Testis (tissue), 3 donors: ENCODE measurements around the gene FAR1. TPM values are rescaled to one million over a fixed set of nuclear protein-coding genes. Genes with fewer than 3 reads are reported as not detected.
"Not testable (repeated sequence)": the region's sequence is repeated elsewhere in the genome, so short reads cannot be mapped to it uniquely, and the experiment has no call there.

Experiments used
- DNase-seq: peaks from one replicate; pipeline ENCODE4 v3.0.0-alpha.2; 2019
- H3K27ac ChIP-seq, 2 donors: fragments of 200-600 bp; sonication (generic); one replicate each; pipeline ENCODE4 v1.5.1; 2019
- H3K27me3 ChIP-seq: fragments of 200-600 bp; sonication (generic); one replicate; pipeline ENCODE4 v1.5.1; 2019
- H3K36me3 ChIP-seq: fragments of 200-600 bp; sonication (generic); one replicate; pipeline ENCODE4 v1.5.1; 2017; ENCODE audit warnings: low read depth; ENCODE audit errors: missing control alignments
- H3K4me1 ChIP-seq: fragments of 200-600 bp; sonication (generic); one replicate; pipeline ENCODE4 v1.5.1; 2019
- H3K4me3 ChIP-seq, 2 donors: fragments of 200-600 bp; sonication (generic); one replicate each; pipeline ENCODE4 v1.5.1; 2017 to 2019
- H3K9me3 ChIP-seq: fragments of 200-600 bp; sonication (generic); one replicate; pipeline ENCODE4 v1.5.1; 2017
- CTCF ChIP-seq, 3 experiments: fragments of 450-650 bp in 2 of 3; fragments of 200-600 bp in 1 of 3; sonication (generic) in 1 of 3; IDR thresholded peaks; one replicate each; pipeline ENCODE4 v1.5.1; 2016 to 2019; ENCODE audit warnings: antibody characterized with exemption in 3 of 3, mild to moderate bottlenecking in 2 of 3, moderate library complexity in 1 of 3
- POLR2A ChIP-seq: fragments of 450-650 bp; IDR thresholded peaks from one replicate; pipeline ENCODE4 v1.6.1; 2017; ENCODE audit warnings: antibody characterized with exemption, mild to moderate bottlenecking, moderate library complexity
- whole genome bisulfite sequencing, 2 donors: methylation state at CpG; one replicate each; pipeline ENCODE4 v1.1.5; 2018; 5-methylcytosine and 5-hydroxymethylcytosine counted together
- intact Hi-C: fragments of 100-400 bp; cut with DNase I; formaldehyde crosslinking; loops from one replicate; pipeline ENCODE4 v1.15.1; 2023; ENCODE audit warnings: low total_unique reads
- polyA plus RNA-seq: library from polyadenylated mRNA; stranded (reverse); fragments of 350-450 nt; fragmentation: Illumina TruSeq; extraction: RNeasy Lipid Tissue Mini Kit (QIAGEN cat#74804); gene quantifications from one replicate; pipeline ENCODE4 v1.2.3, GENCODE V29; 2014; ENCODE audit warnings: low read depth, low replicate concordance; ENCODE audit not compliant: insufficient read depth
- total RNA-seq, 2 donors: library from RNA; depleted of rRNA; stranded (reverse); fragments of >200 nt; gene quantifications; one replicate each; pipeline ENCODE4 v1.2.3, GENCODE V29; 2016

FAR1 gene
- total and polyA plus RNA-seq, 3 donors from 2014 or later, result 33.8 to 65.6 (median 52.9) TPM

- Histone ChIP-seq H3K9me3 (no peaks in the 10 kb centered on the region), H3K27ac (no peak overlapping the region), H3K4me1 (no peaks in the 10 kb centered on the region), H3K36me3 (no peaks in the 10 kb centered on the region), H3K27me3 (no peaks in the 10 kb centered on the region), H3K4me3 (no peak overlapping the region)
- intact Hi-C loops, result no loop called here
- WGBS, 2 donors, result 84 to 90% methylated on average over 3 of the region's 3 CpGs
- DNase-seq, result no peak
- TF ChIP-seq CTCF (IDR thresholded peaks at IDR 0.05) (no peak), POLR2A (no peak)
Measured at GRCh38 chr11:13647391-13647790, 21.1 kb upstream of the FAR1 start.

GRCh38 chr11:13649619-13650018 lies 18.8 kb upstream of the FAR1 start:
- intact Hi-C loops, result no loop called here

GRCh38 chr11:13651515-13651914 lies 17.0 kb upstream of the FAR1 start:
- not testable (repeated sequence) for H3K4me1 ChIP-seq
- 69 to 89% methylated on average over 6 of the region's 6 CpGs for WGBS, 2 donors

More at GRCh38 chr11:13649619-13650018, 18.8 kb upstream of the FAR1 start:
- no peak overlapping the region for H3K27ac ChIP-seq
- WGBS, 2 donors, result 57 to 75% methylated on average over 4 of the region's 4 CpGs
- DNase-seq, result no peak
- TF ChIP-seq CTCF (IDR thresholded peaks at IDR 0.05) (no peak), POLR2A (no peak)
- no peaks in the 10 kb centered on the region for H3K9me3 ChIP-seq
- H3K27me3 ChIP-seq, result no peaks in the 10 kb centered on the region
- no peaks in the 10 kb centered on the region for H3K4me1 ChIP-seq
- H3K4me3 ChIP-seq, result no peak overlapping the region
- no peaks in the 10 kb centered on the region for H3K36me3 ChIP-seq

GRCh38 chr11:13661074-13661623 lies 7.3 kb upstream of the FAR1 start:
- 36 to 70% methylated on average over 2 of the region's 2 CpGs for WGBS, 2 donors
- Histone ChIP-seq H3K36me3 (no peaks in the 10 kb centered on the region), H3K4me1 (no peaks in the 10 kb centered on the region), H3K4me3 (no peak overlapping the region), H3K27me3 (no peaks in the 10 kb centered on the region), H3K9me3 (no peaks in the 10 kb centered on the region), H3K27ac (no peak overlapping the region)
- TF ChIP-seq CTCF (IDR thresholded peaks at IDR 0.05) (no peak), POLR2A (no peak)
- no peak for DNase-seq
- intact Hi-C loops, result no loop called here

More at GRCh38 chr11:13651515-13651914, 17.0 kb upstream of the FAR1 start:
- H3K4me3 ChIP-seq, H3K27me3 ChIP-seq, DNase-seq, H3K36me3 ChIP-seq, H3K9me3 ChIP-seq, intact Hi-C loops, H3K27ac ChIP-seq: not testable (repeated sequence)

- intact Hi-C loops, result no loop called here
- no peak for DNase-seq
- 81 to 89% methylated on average over 1 of the region's 1 CpG for WGBS, 2 donors
- H3K4me1 ChIP-seq, result no peaks in the 10 kb centered on the region
- H3K27ac ChIP-seq, result no peak overlapping the region
- no peak for TF ChIP-seq CTCF (IDR thresholded peaks at IDR 0.05)
- TF ChIP-seq POLR2A, result no peak
- H3K36me3 ChIP-seq, result no peaks in the 10 kb centered on the region
- H3K4me3 ChIP-seq, result no peak overlapping the region
- H3K9me3 ChIP-seq, result no peaks in the 10 kb centered on the region
- no peaks in the 10 kb centered on the region for H3K27me3 ChIP-seq
Measured at GRCh38 chr11:13663631-13664071, 4.8 kb upstream of the FAR1 start.
